WTC11 (cell line): ENCODE data around the gene NRG2. TPM values are rescaled to one million over a fixed set of nuclear protein-coding genes. Genes with fewer than 3 reads are reported as not detected.

Experiments used
- ATAC-seq: fragments of 200-7000 bp; cut with Tn5 transposase; 2 replicates; pipeline ENCODE4 v1.10.0; 2021; ENCODE audit warnings: mild to moderate bottlenecking, moderate library complexity
- CTCF ChIA-PET: fragments of 300-600 bp; sonication (Branson Sonifier 250); formaldehyde crosslinking; loops from one replicate; lab custom pipeline; 2021; ENCODE audit warnings: antibody characterized with exemption; lab: Charles Lee
- POLR2A ChIA-PET: fragments of 350-600 bp; sonication (Branson Sonifier 250); formaldehyde crosslinking; loops from one replicate; lab custom pipeline; 2021; ENCODE audit warnings: antibody characterized with exemption; lab: Charles Lee
- DNase-seq: peaks from one replicate; pipeline ENCODE4 v3.0.0; 2021; ENCODE audit warnings: low spot score
- H3K27ac Mint-ChIP-seq: 2 replicates; pipeline ENCODE4 v1.8.0; 2021; ENCODE audit warnings: mixed read lengths
- H3K27me3 Mint-ChIP-seq: 2 replicates; pipeline ENCODE4 v1.8.0; 2021; ENCODE audit warnings: low read depth, mild to moderate bottlenecking, moderate library complexity, mixed read lengths
- H3K36me3 Mint-ChIP-seq: 2 replicates; pipeline ENCODE4 v1.8.0; 2021; ENCODE audit warnings: mixed read lengths
- H3K4me1 Mint-ChIP-seq: 2 replicates; pipeline ENCODE4 v1.8.0; 2022; ENCODE audit warnings: mixed read lengths
- H3K4me3 Mint-ChIP-seq: 2 replicates; pipeline ENCODE4 v1.8.0; 2021; ENCODE audit warnings: mild to moderate bottlenecking, moderate library complexity, mixed read lengths
- H3K9me3 Mint-ChIP-seq: 2 replicates; pipeline ENCODE4 v1.8.0; 2021; ENCODE audit warnings: mixed read lengths
- ATF1 ChIP-seq: sonication (generic); formaldehyde crosslinking; IDR thresholded peaks from 2 replicates; pipeline ENCODE4 v1.8.1; 2023; ENCODE audit warnings: mild to moderate bottlenecking, moderate library complexity, missing genetic modification reagents
- IRF2 ChIP-seq: sonication (generic); formaldehyde crosslinking; IDR thresholded peaks from 2 replicates; pipeline ENCODE4 v1.8.0; 2022; ENCODE audit warnings: low read depth, missing genetic modification reagents, borderline replicate concordance
- JUN ChIP-seq: sonication (generic); formaldehyde crosslinking; IDR thresholded peaks from 2 replicates; pipeline ENCODE4 v1.8.0; 2023; ENCODE audit warnings: mild to moderate bottlenecking, missing genetic modification reagents
- MYBL2 ChIP-seq: sonication (generic); formaldehyde crosslinking; IDR thresholded peaks from 2 replicates; pipeline ENCODE4 v1.8.1; 2023; ENCODE audit warnings: mild to moderate bottlenecking, moderate library complexity, missing genetic modification reagents
- NFE2L1 ChIP-seq: sonication (generic); formaldehyde crosslinking; IDR thresholded peaks from 2 replicates; pipeline ENCODE4 v1.8.1; 2023; ENCODE audit warnings: missing genetic modification reagents
- TCF7 ChIP-seq: sonication (generic); formaldehyde crosslinking; IDR thresholded peaks from 2 replicates; pipeline ENCODE4 v1.8.0; 2022; ENCODE audit warnings: mild to moderate bottlenecking, low read depth, missing genetic modification reagents, moderate library complexity
- USF1 ChIP-seq: sonication (generic); formaldehyde crosslinking; IDR thresholded peaks from 2 replicates; pipeline ENCODE4 v1.8.0; 2022; ENCODE audit warnings: mild to moderate bottlenecking, missing genetic modification reagents
- ZMAT4 ChIP-seq: fragments of 250-450 bp; sonication (Bioruptor Pico); IDR thresholded peaks from 2 replicates; pipeline ENCODE4 v1.9.0; 2021; ENCODE audit warnings: mild to moderate bottlenecking
- ZNF232 ChIP-seq: sonication (generic); formaldehyde crosslinking; IDR thresholded peaks from 2 replicates; pipeline ENCODE4 v1.8.0; 2022; ENCODE audit warnings: mild to moderate bottlenecking, missing genetic modification reagents
- ZNF317 ChIP-seq: sonication (generic); formaldehyde crosslinking; IDR thresholded peaks from 2 replicates; pipeline ENCODE4 v1.8.1; 2023; ENCODE audit warnings: low read depth, mild to moderate bottlenecking, moderate library complexity, missing genetic modification reagents, borderline replicate concordance
- total RNA-seq: library from RNA; stranded (reverse); gene quantifications from 3 replicates; pipeline ENCODE4 v1.2.3, GENCODE V29; 2021
- TF ChIP-seq, protein P1 (sequence below): sonication (generic); formaldehyde crosslinking; IDR thresholded peaks from 2 replicates; pipeline ENCODE4 v1.8.1; 2023; ENCODE audit warnings: mild to moderate bottlenecking, missing genetic modification reagents, moderate library complexity
- TF ChIP-seq, protein P2 (sequence below): sonication (generic); formaldehyde crosslinking; IDR thresholded peaks from 2 replicates; pipeline ENCODE4 v1.8.1; 2022; ENCODE audit warnings: missing genetic modification reagents, borderline replicate concordance
- TF ChIP-seq, protein P3 (sequence below): sonication (generic); formaldehyde crosslinking; conservative IDR thresholded peaks from 2 replicates; pipeline ENCODE4 v1.8.1; 2022; ENCODE audit warnings: mild to moderate bottlenecking, missing genetic modification reagents
- TF ChIP-seq, protein P4 (sequence below): sonication (generic); formaldehyde crosslinking; IDR thresholded peaks from 2 replicates; pipeline ENCODE4 v1.8.1; 2023; ENCODE audit warnings: mild to moderate bottlenecking, missing genetic modification reagents
- TF ChIP-seq, protein P5 (sequence below): sonication (generic); formaldehyde crosslinking; IDR thresholded peaks from 2 replicates; pipeline ENCODE4 v1.8.0; 2022; ENCODE audit warnings: missing genetic modification reagents
- TF ChIP-seq, protein P6 (sequence below): fragments of 250-450 bp; sonication (Bioruptor Pico); IDR thresholded peaks from 2 replicates; pipeline ENCODE4 v1.9.0; 2021; ENCODE audit warnings: mild to moderate bottlenecking

The NRG2 gene
- total RNA-seq, 1 experiment from 2014 or later: 0.44 TPM

DNA sequence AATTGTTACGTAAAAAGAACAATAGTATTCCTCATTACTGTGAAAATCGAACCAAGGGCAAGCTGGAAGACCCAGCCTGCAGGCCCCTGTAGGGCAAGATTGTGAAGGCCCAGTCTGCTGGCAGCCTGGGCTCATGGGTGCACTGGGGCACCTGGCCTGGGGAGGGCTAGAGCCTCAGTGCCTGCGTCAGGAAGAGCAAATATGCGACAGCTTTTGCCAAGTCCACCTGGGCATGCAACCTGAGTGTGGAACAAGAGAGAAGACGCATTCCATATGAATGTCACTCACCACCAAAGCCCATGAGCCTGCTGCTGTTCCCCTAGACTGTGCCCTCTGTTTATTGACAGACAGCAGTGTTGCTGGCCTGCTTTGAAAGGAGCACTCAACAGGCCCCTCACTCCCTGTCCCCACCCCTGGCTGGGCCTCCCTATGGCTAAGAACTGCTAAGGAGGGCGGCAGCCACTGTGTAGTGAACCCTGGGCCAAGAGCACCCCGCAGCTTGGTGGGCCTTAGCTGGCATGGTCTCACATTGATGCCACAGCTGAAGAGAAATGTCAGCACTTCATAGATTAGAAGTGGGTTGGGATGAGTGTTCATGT lies 219.2 kb downstream of the NRG2 start (continued):
- TF ChIP-seq, protein P1, sequence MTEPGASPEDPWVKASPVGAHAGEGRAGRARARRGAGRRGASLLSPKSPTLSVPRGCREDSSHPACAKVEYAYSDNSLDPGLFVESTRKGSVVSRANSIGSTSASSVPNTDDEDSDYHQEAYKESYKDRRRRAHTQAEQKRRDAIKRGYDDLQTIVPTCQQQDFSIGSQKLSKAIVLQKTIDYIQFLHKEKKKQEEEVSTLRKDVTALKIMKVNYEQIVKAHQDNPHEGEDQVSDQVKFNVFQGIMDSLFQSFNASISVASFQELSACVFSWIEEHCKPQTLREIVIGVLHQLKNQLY (CRISPR knock-in tag): no peak
- TF ChIP-seq, protein P2, sequence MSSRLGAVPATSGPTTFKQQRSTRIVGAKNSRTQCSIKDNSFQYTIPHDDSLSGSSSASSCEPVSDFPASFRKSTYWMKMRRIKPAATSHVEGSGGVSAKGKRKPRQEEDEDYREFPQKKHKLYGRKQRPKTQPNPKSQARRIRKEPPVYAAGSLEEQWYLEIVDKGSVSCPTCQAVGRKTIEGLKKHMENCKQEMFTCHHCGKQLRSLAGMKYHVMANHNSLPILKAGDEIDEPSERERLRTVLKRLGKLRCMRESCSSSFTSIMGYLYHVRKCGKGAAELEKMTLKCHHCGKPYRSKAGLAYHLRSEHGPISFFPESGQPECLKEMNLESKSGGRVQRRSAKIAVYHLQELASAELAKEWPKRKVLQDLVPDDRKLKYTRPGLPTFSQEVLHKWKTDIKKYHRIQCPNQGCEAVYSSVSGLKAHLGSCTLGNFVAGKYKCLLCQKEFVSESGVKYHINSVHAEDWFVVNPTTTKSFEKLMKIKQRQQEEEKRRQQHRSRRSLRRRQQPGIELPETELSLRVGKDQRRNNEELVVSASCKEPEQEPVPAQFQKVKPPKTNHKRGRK (CRISPR knock-in tag): no peak
- TF ChIP-seq, protein P3, sequence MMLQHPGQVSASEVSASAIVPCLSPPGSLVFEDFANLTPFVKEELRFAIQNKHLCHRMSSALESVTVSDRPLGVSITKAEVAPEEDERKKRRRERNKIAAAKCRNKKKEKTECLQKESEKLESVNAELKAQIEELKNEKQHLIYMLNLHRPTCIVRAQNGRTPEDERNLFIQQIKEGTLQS (CRISPR knock-in tag): no peak
- TF ChIP-seq, protein P4, sequence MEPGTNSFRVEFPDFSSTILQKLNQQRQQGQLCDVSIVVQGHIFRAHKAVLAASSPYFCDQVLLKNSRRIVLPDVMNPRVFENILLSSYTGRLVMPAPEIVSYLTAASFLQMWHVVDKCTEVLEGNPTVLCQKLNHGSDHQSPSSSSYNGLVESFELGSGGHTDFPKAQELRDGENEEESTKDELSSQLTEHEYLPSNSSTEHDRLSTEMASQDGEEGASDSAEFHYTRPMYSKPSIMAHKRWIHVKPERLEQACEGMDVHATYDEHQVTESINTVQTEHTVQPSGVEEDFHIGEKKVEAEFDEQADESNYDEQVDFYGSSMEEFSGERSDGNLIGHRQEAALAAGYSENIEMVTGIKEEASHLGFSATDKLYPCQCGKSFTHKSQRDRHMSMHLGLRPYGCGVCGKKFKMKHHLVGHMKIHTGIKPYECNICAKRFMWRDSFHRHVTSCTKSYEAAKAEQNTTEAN (CRISPR knock-in tag): no peak
- TF ChIP-seq NFE2L1 (CRISPR knock-in tag): no peak
- no peak for TF ChIP-seq MYBL2 (CRISPR knock-in tag)
- TF ChIP-seq, all 79 proteins: peak for 0

DNA sequence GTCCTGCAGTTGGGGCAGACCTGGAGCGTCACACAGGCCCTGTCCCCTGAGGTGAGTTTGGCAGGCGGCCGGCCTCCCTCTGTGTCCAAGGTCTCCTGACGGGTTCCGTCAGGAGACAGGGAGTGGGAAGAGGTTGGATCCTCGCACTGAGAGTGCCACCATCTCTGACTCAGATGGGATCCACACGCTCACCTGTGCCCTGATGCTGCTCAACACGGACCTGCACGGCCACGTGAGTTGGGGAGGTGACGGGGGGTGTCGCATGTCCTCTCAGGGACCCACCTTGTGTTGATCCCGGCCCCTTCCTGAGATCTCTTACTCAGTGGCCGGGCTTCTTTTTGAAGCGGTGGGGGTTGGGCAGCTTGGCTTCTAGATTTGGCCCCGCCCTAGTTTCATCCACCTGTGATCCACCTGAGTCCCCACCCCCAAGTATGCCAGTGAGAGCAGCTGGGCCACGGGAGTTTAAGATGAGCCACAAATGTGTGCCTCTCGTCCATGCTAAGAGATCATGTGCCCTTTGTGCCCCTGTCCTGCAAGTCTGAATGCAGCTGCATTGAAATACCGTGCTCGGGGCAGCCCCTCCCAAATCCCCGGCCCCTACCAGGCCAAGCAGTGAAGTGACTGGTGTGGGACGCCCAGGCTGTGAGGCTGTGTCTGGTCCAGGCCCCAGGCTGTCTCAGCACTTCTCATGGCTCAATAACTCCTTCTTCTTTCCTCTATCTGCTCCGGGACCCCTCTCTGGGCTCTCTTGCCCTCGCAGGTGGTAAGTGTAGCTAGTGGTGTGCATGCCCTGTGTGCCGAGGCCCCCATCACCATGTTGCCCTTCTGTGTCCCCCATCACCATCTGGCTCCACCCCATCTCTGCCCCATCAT lies 220.3 kb downstream of the NRG2 start:
- POLR2A ChIA-PET: no interaction called here
- ATAC-seq (peak; percentile 46), DNase-seq (peak; percentile 23)
- H3K4me3 Mint-ChIP-seq: no peak overlapping the region
- CTCF ChIA-PET: interaction anchor here (1.0 to 2.5 kb wide), 2 partner anchors 35 to 146 kb away, joined by 3 to 9 read pairs; no protein-coding TSS in a partner anchor
- H3K9me3 Mint-ChIP-seq: peaks cover 7% of the 10 kb centered on the region
- H3K27ac Mint-ChIP-seq: no peak overlapping the region
- 0 out of 2 replicates have a peak, but pooled peaks cover 3% of the 10 kb centered on the region for H3K4me1 Mint-ChIP-seq
- peaks cover 10% of the 10 kb centered on the region for H3K27me3 Mint-ChIP-seq
- H3K36me3 Mint-ChIP-seq: no peaks in the 10 kb centered on the region
- TF ChIP-seq JUN (CRISPR knock-in tag) (no peak), USF1 (CRISPR knock-in tag) (no peak), ZNF317 (CRISPR knock-in tag) (no peak), IRF2 (CRISPR knock-in tag) (no peak), ATF1 (CRISPR knock-in tag) (no peak), ZMAT4 (CRISPR knock-in tag) (no peak), TCF7 (CRISPR knock-in tag) (no peak), ZNF232 (no peak)
- TF ChIP-seq, protein P4 (CRISPR knock-in tag): no peak
- TF ChIP-seq, protein P5, sequence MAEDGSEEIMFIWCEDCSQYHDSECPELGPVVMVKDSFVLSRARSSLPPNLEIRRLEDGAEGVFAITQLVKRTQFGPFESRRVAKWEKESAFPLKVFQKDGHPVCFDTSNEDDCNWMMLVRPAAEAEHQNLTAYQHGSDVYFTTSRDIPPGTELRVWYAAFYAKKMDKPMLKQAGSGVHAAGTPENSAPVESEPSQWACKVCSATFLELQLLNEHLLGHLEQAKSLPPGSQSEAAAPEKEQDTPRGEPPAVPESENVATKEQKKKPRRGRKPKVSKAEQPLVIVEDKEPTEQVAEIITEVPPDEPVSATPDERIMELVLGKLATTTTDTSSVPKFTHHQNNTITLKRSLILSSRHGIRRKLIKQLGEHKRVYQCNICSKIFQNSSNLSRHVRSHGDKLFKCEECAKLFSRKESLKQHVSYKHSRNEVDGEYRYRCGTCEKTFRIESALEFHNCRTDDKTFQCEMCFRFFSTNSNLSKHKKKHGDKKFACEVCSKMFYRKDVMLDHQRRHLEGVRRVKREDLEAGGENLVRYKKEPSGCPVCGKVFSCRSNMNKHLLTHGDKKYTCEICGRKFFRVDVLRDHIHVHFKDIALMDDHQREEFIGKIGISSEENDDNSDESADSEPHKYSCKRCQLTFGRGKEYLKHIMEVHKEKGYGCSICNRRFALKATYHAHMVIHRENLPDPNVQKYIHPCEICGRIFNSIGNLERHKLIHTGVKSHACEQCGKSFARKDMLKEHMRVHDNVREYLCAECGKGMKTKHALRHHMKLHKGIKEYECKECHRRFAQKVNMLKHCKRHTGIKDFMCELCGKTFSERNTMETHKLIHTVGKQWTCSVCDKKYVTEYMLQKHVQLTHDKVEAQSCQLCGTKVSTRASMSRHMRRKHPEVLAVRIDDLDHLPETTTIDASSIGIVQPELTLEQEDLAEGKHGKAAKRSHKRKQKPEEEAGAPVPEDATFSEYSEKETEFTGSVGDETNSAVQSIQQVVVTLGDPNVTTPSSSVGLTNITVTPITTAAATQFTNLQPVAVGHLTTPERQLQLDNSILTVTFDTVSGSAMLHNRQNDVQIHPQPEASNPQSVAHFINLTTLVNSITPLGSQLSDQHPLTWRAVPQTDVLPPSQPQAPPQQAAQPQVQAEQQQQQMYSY (CRISPR knock-in tag): no peak
- TF ChIP-seq, protein P6, sequence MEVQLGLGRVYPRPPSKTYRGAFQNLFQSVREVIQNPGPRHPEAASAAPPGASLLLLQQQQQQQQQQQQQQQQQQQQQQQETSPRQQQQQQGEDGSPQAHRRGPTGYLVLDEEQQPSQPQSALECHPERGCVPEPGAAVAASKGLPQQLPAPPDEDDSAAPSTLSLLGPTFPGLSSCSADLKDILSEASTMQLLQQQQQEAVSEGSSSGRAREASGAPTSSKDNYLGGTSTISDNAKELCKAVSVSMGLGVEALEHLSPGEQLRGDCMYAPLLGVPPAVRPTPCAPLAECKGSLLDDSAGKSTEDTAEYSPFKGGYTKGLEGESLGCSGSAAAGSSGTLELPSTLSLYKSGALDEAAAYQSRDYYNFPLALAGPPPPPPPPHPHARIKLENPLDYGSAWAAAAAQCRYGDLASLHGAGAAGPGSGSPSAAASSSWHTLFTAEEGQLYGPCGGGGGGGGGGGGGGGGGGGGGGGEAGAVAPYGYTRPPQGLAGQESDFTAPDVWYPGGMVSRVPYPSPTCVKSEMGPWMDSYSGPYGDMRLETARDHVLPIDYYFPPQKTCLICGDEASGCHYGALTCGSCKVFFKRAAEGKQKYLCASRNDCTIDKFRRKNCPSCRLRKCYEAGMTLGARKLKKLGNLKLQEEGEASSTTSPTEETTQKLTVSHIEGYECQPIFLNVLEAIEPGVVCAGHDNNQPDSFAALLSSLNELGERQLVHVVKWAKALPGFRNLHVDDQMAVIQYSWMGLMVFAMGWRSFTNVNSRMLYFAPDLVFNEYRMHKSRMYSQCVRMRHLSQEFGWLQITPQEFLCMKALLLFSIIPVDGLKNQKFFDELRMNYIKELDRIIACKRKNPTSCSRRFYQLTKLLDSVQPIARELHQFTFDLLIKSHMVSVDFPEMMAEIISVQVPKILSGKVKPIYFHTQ (CRISPR knock-in tag): no peak
